Activated T-helper 2 cell treated with anti-CD3 and anti-CD28 coated beads, Interferon-gamma antibody, Interleukin-2, Interleukin-4, amounts not matched to agents 10 μg/mL and 5 μg/mL and 100 μg/mL, durations not matched to agents 14 hours and 24 hours and 36 hours (primary cell): ENCODE measurements around the gene KRT34. TPM values are rescaled to one million over a fixed set of nuclear protein-coding genes. Genes with fewer than 3 reads are reported as not detected.

Source experiments
- DNase-seq: peaks from one replicate; pipeline ENCODE4 v3.0.0; 2021; ENCODE audit warnings: low spot score
- H3K27ac Mint-ChIP-seq: one replicate; pipeline ENCODE4 v1.8.0; 2021; ENCODE audit warnings: mixed read lengths
- H3K27me3 Mint-ChIP-seq: one replicate; pipeline ENCODE4 v1.8.0; 2021; ENCODE audit warnings: low read depth, mixed read lengths
- H3K36me3 Mint-ChIP-seq: one replicate; pipeline ENCODE4 v1.8.0; 2021; ENCODE audit warnings: low read depth, mixed read lengths
- H3K4me1 Mint-ChIP-seq: one replicate; pipeline ENCODE4 v1.8.0; 2021; ENCODE audit warnings: low read depth, mixed read lengths
- H3K4me3 Mint-ChIP-seq: one replicate; pipeline ENCODE4 v1.8.0; 2021; ENCODE audit warnings: low read depth, mild to moderate bottlenecking, moderate library complexity, mixed read lengths
- H3K9me3 Mint-ChIP-seq: one replicate; pipeline ENCODE4 v1.8.0; 2021; ENCODE audit warnings: mixed read lengths
- intact Hi-C: fragments of 100-400 bp; cut with micrococcal nuclease; formaldehyde crosslinking; loops from one replicate; pipeline ENCODE4 v1.15.1; 2023
- total RNA-seq: library from RNA; stranded (reverse); gene quantifications from 2 replicates; pipeline ENCODE4 v1.2.3, GENCODE V29; 2022

KRT34 gene
- total RNA-seq, 1 donor from 2014 or later = not detected

GRCh38 chr17:41416479-41416878 lies 34.4 kb upstream of the KRT34 start:
- DNase-seq = no peak
- Mint-ChIP-seq H3K27me3 (peaks cover 2% of the 10 kb centered on the region), H3K9me3 (no peaks in the 10 kb centered on the region), H3K27ac (no peak overlapping the region), H3K36me3 (no peaks in the 10 kb centered on the region), H3K4me3 (no peak overlapping the region), H3K4me1 (no peaks in the 10 kb centered on the region)
- intact Hi-C loops = loop anchor here (5.0 kb wide), 1 partner anchor 231 kb away; no protein-coding TSS in a partner anchor

- DNase-seq = no peak
- intact Hi-C loops = loop anchor here (5.0 kb wide), 1 partner anchor 231 kb away; no protein-coding TSS in a partner anchor
- Mint-ChIP-seq H3K36me3 (no peaks in the 10 kb centered on the region), H3K9me3 (no peaks in the 10 kb centered on the region), H3K4me3 (no peak overlapping the region), H3K27me3 (peaks cover 2% of the 10 kb centered on the region), H3K4me1 (no peaks in the 10 kb centered on the region), H3K27ac (no peak overlapping the region)
These were observed 33.8 kb upstream of the KRT34 start for GRCh38 chr17:41415833-41416335.

GRCh38 chr17:41415411-41415810 lies 33.3 kb upstream of the KRT34 start:
- Mint-ChIP-seq H3K36me3 (no peaks in the 10 kb centered on the region), H3K27ac (no peak overlapping the region)
- intact Hi-C loops = loop anchor here (5.0 kb wide), 1 partner anchor 232 kb away; no protein-coding TSS in a partner anchor

GRCh38 chr17:41413982-41414381 lies 31.9 kb upstream of the KRT34 start:
- Mint-ChIP-seq H3K4me1 (no peaks in the 10 kb centered on the region), H3K4me3 (no peak overlapping the region), H3K27ac (no peak overlapping the region), H3K9me3 (no peaks in the 10 kb centered on the region), H3K27me3 (peaks cover 2% of the 10 kb centered on the region), H3K36me3 (no peaks in the 10 kb centered on the region)
- intact Hi-C loops = no loop called here
- DNase-seq = no peak

More at GRCh38 chr17:41415411-41415810, 33.3 kb upstream of the KRT34 start:
- DNase-seq = no peak
- Mint-ChIP-seq H3K4me3 (no peak overlapping the region), H3K9me3 (no peaks in the 10 kb centered on the region), H3K27me3 (peaks cover 2% of the 10 kb centered on the region), H3K4me1 (no peaks in the 10 kb centered on the region)

GRCh38 chr17:41413353-41413957 lies 31.3 kb upstream of the KRT34 start:
- H3K4me3 Mint-ChIP-seq = no peak overlapping the region
- H3K4me1 Mint-ChIP-seq = no peaks in the 10 kb centered on the region
- H3K9me3 Mint-ChIP-seq = no peaks in the 10 kb centered on the region
- intact Hi-C loops = no loop called here
- peaks cover 2% of the 10 kb centered on the region for H3K27me3 Mint-ChIP-seq
- H3K27ac Mint-ChIP-seq = no peak overlapping the region
- no peak for DNase-seq
- H3K36me3 Mint-ChIP-seq = no peaks in the 10 kb centered on the region

GRCh38 chr17:41411072-41411840 lies 29.1 kb upstream of the KRT34 start:
- no peaks in the 10 kb centered on the region for H3K9me3 Mint-ChIP-seq
- H3K27ac Mint-ChIP-seq = no peak overlapping the region
- H3K4me1 Mint-ChIP-seq = no peaks in the 10 kb centered on the region
- no peak overlapping the region for H3K4me3 Mint-ChIP-seq
- H3K27me3 Mint-ChIP-seq = peaks cover 2% of the 10 kb centered on the region
- intact Hi-C loops = no loop called here
- H3K36me3 Mint-ChIP-seq = no peaks in the 10 kb centered on the region
- DNase-seq = no peak

GRCh38 chr17:41407226-41407625 lies 25.1 kb upstream of the KRT34 start:
- intact Hi-C loops = loop anchor here (10.0 kb wide), 2 partner anchors 138 to 862 kb away; no protein-coding TSS in a partner anchor
- H3K36me3 Mint-ChIP-seq = no peaks in the 10 kb centered on the region

GRCh38 chr17:41406205-41406604 lies 24.1 kb upstream of the KRT34 start:
- H3K4me1 Mint-ChIP-seq = peaks cover 24% of the 10 kb centered on the region
- H3K27ac Mint-ChIP-seq = no peak overlapping the region
- no peak overlapping the region for H3K4me3 Mint-ChIP-seq
- intact Hi-C loops = loop anchor here (10.0 kb wide), 2 partner anchors 139 to 861 kb away; no protein-coding TSS in a partner anchor
- no peaks in the 10 kb centered on the region for H3K36me3 Mint-ChIP-seq
- no peak for DNase-seq
- no peaks in the 10 kb centered on the region for H3K27me3 Mint-ChIP-seq
- no peaks in the 10 kb centered on the region for H3K9me3 Mint-ChIP-seq

More at GRCh38 chr17:41407226-41407625, 25.1 kb upstream of the KRT34 start:
- H3K27me3 Mint-ChIP-seq = no peaks in the 10 kb centered on the region
- no peak for DNase-seq
- H3K4me1 Mint-ChIP-seq = peaks cover 22% of the 10 kb centered on the region
- no peak overlapping the region for H3K27ac Mint-ChIP-seq
- no peak overlapping the region for H3K4me3 Mint-ChIP-seq
- H3K9me3 Mint-ChIP-seq = no peaks in the 10 kb centered on the region

- Mint-ChIP-seq H3K4me1 (peaks cover 24% of the 10 kb centered on the region), H3K27ac (peak overlapping the region; percentile 82), H3K9me3 (no peaks in the 10 kb centered on the region), H3K36me3 (no peaks in the 10 kb centered on the region), H3K27me3 (no peaks in the 10 kb centered on the region), H3K4me3 (no peak overlapping the region)
- DNase-seq = no peak
- intact Hi-C loops = loop anchor here (2.0 to 10.0 kb wide), 4 partner anchors 62 to 859 kb away; no protein-coding TSS in a partner anchor
These were observed 22.0 kb upstream of the KRT34 start for GRCh38 chr17:41404024-41404671.

- Mint-ChIP-seq H3K4me1 (peaks cover 24% of the 10 kb centered on the region), H3K27me3 (no peaks in the 10 kb centered on the region), H3K4me3 (no peak overlapping the region), H3K27ac (peak overlapping the region; percentile 82), H3K36me3 (no peaks in the 10 kb centered on the region), H3K9me3 (no peaks in the 10 kb centered on the region)
- intact Hi-C loops = loop anchor here (2.0 to 10.0 kb wide), 4 partner anchors 61 to 859 kb away; no protein-coding TSS in a partner anchor
- no peak for DNase-seq
These were observed 21.4 kb upstream of the KRT34 start for GRCh38 chr17:41403404-41404023.

- H3K36me3 Mint-ChIP-seq = no peaks in the 10 kb centered on the region
- peaks cover 24% of the 10 kb centered on the region for H3K4me1 Mint-ChIP-seq
- peak overlapping the region; percentile 67 for H3K27ac Mint-ChIP-seq
- H3K4me3 Mint-ChIP-seq = no peak overlapping the region
- H3K9me3 Mint-ChIP-seq = no peaks in the 10 kb centered on the region
- intact Hi-C loops = loop anchor here (5.0 to 10.0 kb wide), 3 partner anchors 60 to 857 kb away; no protein-coding TSS in a partner anchor
- H3K27me3 Mint-ChIP-seq = no peaks in the 10 kb centered on the region
- DNase-seq = no peak
These were observed 20.1 kb upstream of the KRT34 start for GRCh38 chr17:41402161-41402560.

GRCh38 chr17:41396996-41397660 lies 15.0 kb upstream of the KRT34 start, which contains the start of gene KRT31:
TSS of gene KRT31 (minus strand) at chr17:41397608. CDS start at chr17:41397539, 69 bp downstream.
- Mint-ChIP-seq H3K9me3 (no peaks in the 10 kb centered on the region), H3K36me3 (no peaks in the 10 kb centered on the region), H3K27ac (no peak within 1 kb of the TSS), H3K4me3 (no peak within 1 kb of the TSS), H3K27me3 (no peaks in the 10 kb centered on the region), H3K4me1 (peaks cover 2% of the 10 kb centered on the region)
- no peak for DNase-seq
- intact Hi-C loops = no loop called here
